WTC11 (cell line): ENCODE measurements around the gene PCDHAC2. TPM values are rescaled to one million over a fixed set of nuclear protein-coding genes. Genes with fewer than 3 reads are reported as not detected.
A peak's percentile ranks its signal among the peaks of the same experiment; 100 is the strongest.

Experiments used
- ATAC-seq: fragments of 200-7000 bp; cut with Tn5 transposase; 2 replicates; pipeline ENCODE4 v1.10.0; 2021; ENCODE audit warnings: mild to moderate bottlenecking, moderate library complexity
- CTCF ChIA-PET: fragments of 300-600 bp; sonication (Branson Sonifier 250); formaldehyde crosslinking; loops from one replicate; lab custom pipeline; 2021; ENCODE audit warnings: antibody characterized with exemption; lab: Charles Lee
- POLR2A ChIA-PET: fragments of 350-600 bp; sonication (Branson Sonifier 250); formaldehyde crosslinking; loops from one replicate; lab custom pipeline; 2021; ENCODE audit warnings: antibody characterized with exemption; lab: Charles Lee
- DNase-seq: peaks from one replicate; pipeline ENCODE4 v3.0.0; 2021; ENCODE audit warnings: low spot score
- H3K27ac Mint-ChIP-seq: 2 replicates; pipeline ENCODE4 v1.8.0; 2021; ENCODE audit warnings: mixed read lengths
- H3K27me3 Mint-ChIP-seq: 2 replicates; pipeline ENCODE4 v1.8.0; 2021; ENCODE audit warnings: low read depth, mild to moderate bottlenecking, moderate library complexity, mixed read lengths
- H3K36me3 Mint-ChIP-seq: 2 replicates; pipeline ENCODE4 v1.8.0; 2021; ENCODE audit warnings: mixed read lengths
- H3K4me1 Mint-ChIP-seq: 2 replicates; pipeline ENCODE4 v1.8.0; 2022; ENCODE audit warnings: mixed read lengths
- H3K4me3 Mint-ChIP-seq: 2 replicates; pipeline ENCODE4 v1.8.0; 2021; ENCODE audit warnings: mild to moderate bottlenecking, moderate library complexity, mixed read lengths
- H3K9me3 Mint-ChIP-seq: 2 replicates; pipeline ENCODE4 v1.8.0; 2021; ENCODE audit warnings: mixed read lengths
- GTF2I ChIP-seq: fragments of 250-450 bp; sonication (Bioruptor Pico); conservative IDR thresholded peaks from 2 replicates; pipeline ENCODE4 v1.4.0; 2021; ENCODE audit warnings: mild to moderate bottlenecking
- JUN ChIP-seq: sonication (generic); formaldehyde crosslinking; IDR thresholded peaks from 2 replicates; pipeline ENCODE4 v1.8.0; 2023; ENCODE audit warnings: mild to moderate bottlenecking, missing genetic modification reagents
- TCF7 ChIP-seq: sonication (generic); formaldehyde crosslinking; IDR thresholded peaks from 2 replicates; pipeline ENCODE4 v1.8.0; 2022; ENCODE audit warnings: mild to moderate bottlenecking, low read depth, missing genetic modification reagents, moderate library complexity
- TEAD1 ChIP-seq: sonication (generic); formaldehyde crosslinking; IDR thresholded peaks from 2 replicates; pipeline ENCODE4 v1.8.0; 2022; ENCODE audit warnings: mild to moderate bottlenecking, missing genetic modification reagents
- ZNF138 ChIP-seq: sonication (generic); formaldehyde crosslinking; conservative IDR thresholded peaks from 2 replicates; pipeline ENCODE4 v1.8.1; 2022; ENCODE audit warnings: mild to moderate bottlenecking, moderate library complexity, missing genetic modification reagents
- ZNF219 ChIP-seq: sonication (generic); formaldehyde crosslinking; IDR thresholded peaks from 2 replicates; pipeline ENCODE4 v1.8.0; 2023; ENCODE audit warnings: missing genetic modification reagents, mild to moderate bottlenecking, borderline replicate concordance
- ZNF232 ChIP-seq: sonication (generic); formaldehyde crosslinking; IDR thresholded peaks from 2 replicates; pipeline ENCODE4 v1.8.0; 2022; ENCODE audit warnings: mild to moderate bottlenecking, missing genetic modification reagents
- ZNF263 ChIP-seq: sonication (generic); formaldehyde crosslinking; IDR thresholded peaks from 2 replicates; pipeline ENCODE4 v1.8.1; 2022; ENCODE audit warnings: low read depth, mild to moderate bottlenecking, moderate library complexity, missing genetic modification reagents
- ZNF396 ChIP-seq: fragments of 250-450 bp; sonication (Bioruptor Pico); IDR thresholded peaks from 2 replicates; pipeline ENCODE4 v1.8.0; 2021; ENCODE audit warnings: mild to moderate bottlenecking, moderate library complexity, borderline replicate concordance
- ZNF423 ChIP-seq: fragments of 250-450 bp; sonication (Bioruptor Pico); IDR thresholded peaks from 2 replicates; pipeline ENCODE4 v2.1.2; 2022; ENCODE audit warnings: mild to moderate bottlenecking, moderate library complexity
- total RNA-seq: library from RNA; stranded (reverse); gene quantifications from 3 replicates; pipeline ENCODE4 v1.2.3, GENCODE V29; 2021
- TF ChIP-seq, protein P1 (sequence below): sonication (generic); formaldehyde crosslinking; IDR thresholded peaks from 2 replicates; pipeline ENCODE4 v1.8.1; 2023; ENCODE audit warnings: mild to moderate bottlenecking, moderate library complexity, missing genetic modification reagents
- TF ChIP-seq, protein P2 (sequence below): sonication (generic); formaldehyde crosslinking; IDR thresholded peaks from 2 replicates; pipeline ENCODE4 v1.8.0; 2022; ENCODE audit warnings: missing genetic modification reagents
- TF ChIP-seq, protein P3 (sequence below): sonication (generic); formaldehyde crosslinking; IDR thresholded peaks from 2 replicates; pipeline ENCODE4 v1.8.1; 2022; ENCODE audit warnings: mild to moderate bottlenecking, moderate library complexity, missing genetic modification reagents
- TF ChIP-seq, protein P4 (sequence below): sonication (generic); formaldehyde crosslinking; IDR thresholded peaks from 2 replicates; pipeline ENCODE4 v1.8.0; 2022; ENCODE audit warnings: mild to moderate bottlenecking, missing genetic modification reagents
- TF ChIP-seq, protein P5 (sequence below): fragments of 250-450 bp; sonication (Bioruptor Pico); IDR thresholded peaks from 2 replicates; pipeline ENCODE4 v1.8.0; 2021; ENCODE audit warnings: mild to moderate bottlenecking

Gene PCDHAC2
- total RNA-seq, 1 experiment from 2014 or later = 11.3 TPM

DNA sequence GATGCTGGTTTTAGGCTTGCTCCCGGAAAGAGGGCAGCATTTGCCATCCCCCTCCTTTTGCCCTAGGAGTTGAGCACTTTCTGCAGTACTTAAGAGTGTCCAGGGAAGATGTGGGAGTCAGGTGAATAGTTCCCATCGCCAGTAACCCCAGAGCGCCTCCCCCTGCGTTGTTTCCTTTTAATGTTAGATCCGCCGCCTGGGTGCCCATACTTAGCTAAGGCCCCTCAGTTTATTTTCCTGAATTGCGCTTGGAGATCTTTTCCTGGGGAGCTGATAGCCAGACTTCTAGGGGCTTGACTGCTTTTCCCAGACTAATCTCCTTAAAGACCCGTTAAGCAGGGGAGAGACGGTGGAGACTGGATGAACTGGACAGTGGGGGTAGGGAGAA lies 377 bp upstream of the PCDHAC2 start:
- no peak for DNase-seq
- peaks cover 45% of the 10 kb centered on the region for H3K4me1 Mint-ChIP-seq

DNA sequence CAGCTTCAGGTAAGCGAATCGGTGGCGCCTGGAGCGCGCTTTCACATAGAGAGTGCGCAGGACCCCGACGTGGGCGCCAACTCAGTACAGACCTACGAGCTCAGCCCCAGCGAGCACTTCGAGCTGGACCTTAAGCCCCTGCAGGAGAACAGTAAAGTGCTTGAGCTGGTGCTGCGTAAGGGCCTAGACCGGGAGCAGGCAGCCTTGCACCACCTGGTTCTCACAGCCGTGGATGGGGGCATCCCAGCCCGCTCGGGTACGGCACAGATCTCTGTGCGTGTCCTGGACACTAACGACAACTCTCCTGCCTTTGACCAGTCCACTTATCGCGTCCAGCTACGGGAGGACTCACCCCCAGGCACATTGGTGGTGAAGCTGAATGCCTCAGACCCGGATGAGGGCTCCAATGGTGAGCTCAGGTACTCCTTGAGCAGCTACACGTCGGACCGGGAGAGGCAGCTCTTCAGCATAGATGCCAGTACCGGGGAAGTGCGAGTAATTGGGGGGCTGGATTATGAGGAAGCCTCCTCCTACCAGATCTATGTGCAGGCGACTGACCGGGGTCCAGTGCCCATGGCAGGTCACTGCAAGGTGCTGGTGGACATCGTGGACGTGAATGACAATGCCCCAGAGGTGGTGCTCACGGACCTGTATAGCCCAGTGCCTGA lies 1.1 kb downstream of the PCDHAC2 start:
- CTCF ChIA-PET = interaction anchor here (0.6 to 3.8 kb wide), 23 partner anchors 11 to 181 kb away, joined by 3 to 79 read pairs (median 6); partner anchors contain the start of genes PCDHA1, PCDHA10, PCDHA11 and PCDHA12
- Mint-ChIP-seq H3K9me3 (no peaks in the 10 kb centered on the region), H3K27me3 (peaks cover 21% of the 10 kb centered on the region), H3K4me1 (peaks cover 50% of the 10 kb centered on the region), H3K4me3 (peak overlapping the region; percentile 92), H3K27ac (no peak overlapping the region)
- peak; percentile 43 for ATAC-seq
- TF ChIP-seq, protein P1, sequence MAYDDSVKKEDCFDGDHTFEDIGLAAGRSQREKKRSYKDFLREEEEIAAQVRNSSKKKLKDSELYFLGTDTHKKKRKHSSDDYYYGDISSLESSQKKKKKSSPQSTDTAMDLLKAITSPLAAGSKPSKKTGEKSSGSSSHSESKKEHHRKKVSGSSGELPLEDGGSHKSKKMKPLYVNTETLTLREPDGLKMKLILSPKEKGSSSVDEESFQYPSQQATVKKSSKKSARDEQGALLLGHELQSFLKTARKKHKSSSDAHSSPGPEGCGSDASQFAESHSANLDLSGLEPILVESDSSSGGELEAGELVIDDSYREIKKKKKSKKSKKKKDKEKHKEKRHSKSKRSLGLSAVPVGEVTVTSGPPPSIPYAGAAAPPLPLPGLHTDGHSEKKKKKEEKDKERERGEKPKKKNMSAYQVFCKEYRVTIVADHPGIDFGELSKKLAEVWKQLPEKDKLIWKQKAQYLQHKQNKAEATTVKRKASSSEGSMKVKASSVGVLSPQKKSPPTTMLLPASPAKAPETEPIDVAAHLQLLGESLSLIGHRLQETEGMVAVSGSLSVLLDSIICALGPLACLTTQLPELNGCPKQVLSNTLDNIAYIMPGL = peak; percentile 4; the same call in 1 of the 2 replicates
- TF ChIP-seq ZNF263 (CRISPR knock-in tag) (no peak), JUN (CRISPR knock-in tag) (no peak)
- TF ChIP-seq, all 79 proteins: peak for 1
- POLR2A ChIA-PET = interaction anchor here (0.8 to 2.5 kb wide), 5 partner anchors 19 to 99 kb away, joined by 3 to 30 read pairs (median 20); partner anchors contain the start of genes PCDHA11 and PCDHAC1
- H3K36me3 Mint-ChIP-seq = no peaks in the 10 kb centered on the region
- DNase-seq = peak; percentile 14

More for the DNA sequence above, 377 bp upstream of the PCDHAC2 start:
- ATAC-seq = peak; percentile 18
- ChIA-PET CTCF (interaction anchor here (1.4 to 3.8 kb wide), 16 partner anchors 19 to 129 kb away, joined by 3 to 79 read pairs (median 11); partner anchors contain the start of genes PCDHA10, PCDHA11, PCDHA12 and PCDHA8), POLR2A (interaction anchor here (2.1 to 2.5 kb wide), 4 partner anchors 20 to 75 kb away, joined by 13 to 30 read pairs (median 20); partner anchors contain the start of gene PCDHAC1)
- Mint-ChIP-seq H3K27ac (peak overlapping the region; percentile 51; the same call in 1 of the 2 replicates), H3K36me3 (no peaks in the 10 kb centered on the region), H3K27me3 (peaks cover 21% of the 10 kb centered on the region), H3K9me3 (no peaks in the 10 kb centered on the region)
- TF ChIP-seq, protein P2, sequence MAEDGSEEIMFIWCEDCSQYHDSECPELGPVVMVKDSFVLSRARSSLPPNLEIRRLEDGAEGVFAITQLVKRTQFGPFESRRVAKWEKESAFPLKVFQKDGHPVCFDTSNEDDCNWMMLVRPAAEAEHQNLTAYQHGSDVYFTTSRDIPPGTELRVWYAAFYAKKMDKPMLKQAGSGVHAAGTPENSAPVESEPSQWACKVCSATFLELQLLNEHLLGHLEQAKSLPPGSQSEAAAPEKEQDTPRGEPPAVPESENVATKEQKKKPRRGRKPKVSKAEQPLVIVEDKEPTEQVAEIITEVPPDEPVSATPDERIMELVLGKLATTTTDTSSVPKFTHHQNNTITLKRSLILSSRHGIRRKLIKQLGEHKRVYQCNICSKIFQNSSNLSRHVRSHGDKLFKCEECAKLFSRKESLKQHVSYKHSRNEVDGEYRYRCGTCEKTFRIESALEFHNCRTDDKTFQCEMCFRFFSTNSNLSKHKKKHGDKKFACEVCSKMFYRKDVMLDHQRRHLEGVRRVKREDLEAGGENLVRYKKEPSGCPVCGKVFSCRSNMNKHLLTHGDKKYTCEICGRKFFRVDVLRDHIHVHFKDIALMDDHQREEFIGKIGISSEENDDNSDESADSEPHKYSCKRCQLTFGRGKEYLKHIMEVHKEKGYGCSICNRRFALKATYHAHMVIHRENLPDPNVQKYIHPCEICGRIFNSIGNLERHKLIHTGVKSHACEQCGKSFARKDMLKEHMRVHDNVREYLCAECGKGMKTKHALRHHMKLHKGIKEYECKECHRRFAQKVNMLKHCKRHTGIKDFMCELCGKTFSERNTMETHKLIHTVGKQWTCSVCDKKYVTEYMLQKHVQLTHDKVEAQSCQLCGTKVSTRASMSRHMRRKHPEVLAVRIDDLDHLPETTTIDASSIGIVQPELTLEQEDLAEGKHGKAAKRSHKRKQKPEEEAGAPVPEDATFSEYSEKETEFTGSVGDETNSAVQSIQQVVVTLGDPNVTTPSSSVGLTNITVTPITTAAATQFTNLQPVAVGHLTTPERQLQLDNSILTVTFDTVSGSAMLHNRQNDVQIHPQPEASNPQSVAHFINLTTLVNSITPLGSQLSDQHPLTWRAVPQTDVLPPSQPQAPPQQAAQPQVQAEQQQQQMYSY = no peak
- TF ChIP-seq, protein P3, sequence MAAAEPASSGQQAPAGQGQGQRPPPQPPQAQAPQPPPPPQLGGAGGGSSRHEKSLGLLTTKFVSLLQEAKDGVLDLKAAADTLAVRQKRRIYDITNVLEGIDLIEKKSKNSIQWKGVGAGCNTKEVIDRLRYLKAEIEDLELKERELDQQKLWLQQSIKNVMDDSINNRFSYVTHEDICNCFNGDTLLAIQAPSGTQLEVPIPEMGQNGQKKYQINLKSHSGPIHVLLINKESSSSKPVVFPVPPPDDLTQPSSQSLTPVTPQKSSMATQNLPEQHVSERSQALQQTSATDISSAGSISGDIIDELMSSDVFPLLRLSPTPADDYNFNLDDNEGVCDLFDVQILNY (CRISPR knock-in tag) = 0 out of 2 replicates have a peak, but pooled peaks have one; percentile 9
- TF ChIP-seq, all 79 proteins: peak for 1
- H3K4me3 Mint-ChIP-seq = peak overlapping the region; percentile 92

DNA sequence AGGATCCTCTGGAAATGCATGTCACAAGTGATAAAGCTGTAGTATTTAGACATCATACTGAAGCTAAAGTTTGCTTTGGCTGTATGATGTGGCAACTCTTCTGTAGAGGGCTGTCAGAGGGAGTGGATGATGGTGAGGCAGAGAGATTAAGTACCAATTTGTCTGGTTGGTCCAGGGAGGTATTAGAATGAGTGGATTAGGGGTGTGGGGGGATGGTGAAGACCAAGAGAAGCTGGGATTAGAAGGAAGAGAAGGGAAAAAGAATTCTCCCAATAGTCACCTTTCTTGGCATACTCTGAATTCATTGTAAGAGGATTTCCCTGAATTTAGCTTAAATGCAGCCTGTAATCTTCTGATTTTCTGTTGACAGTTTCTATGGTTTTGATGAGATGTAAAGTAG lies 3.6 kb downstream of the PCDHAC2 start:
- Mint-ChIP-seq H3K27me3 (peaks cover 17% of the 10 kb centered on the region), H3K36me3 (no peaks in the 10 kb centered on the region), H3K4me3 (no peak overlapping the region), H3K27ac (no peak overlapping the region), H3K4me1 (peaks cover 49% of the 10 kb centered on the region), H3K9me3 (no peaks in the 10 kb centered on the region)
- ChIA-PET CTCF (interaction anchor here (1.0 to 2.3 kb wide), 3 partner anchors 44 to 114 kb away, joined by 3 to 9 read pairs (median 5); partner anchors contain the start of genes PCDHA10 and PCDHAC1), POLR2A (no interaction called here)
- no peak for DNase-seq
- TF ChIP-seq ZNF232 (CRISPR knock-in tag) (no peak), ZNF219 (no peak), ZNF396 (CRISPR knock-in tag) (no peak), GTF2I (CRISPR knock-in tag) (no peak), ZNF263 (CRISPR knock-in tag) (no peak), TEAD1 (CRISPR knock-in tag) (no peak), TCF7 (CRISPR knock-in tag) (no peak), ZNF138 (no peak), ZNF423 (CRISPR knock-in tag) (no peak)
- TF ChIP-seq, protein P3 (CRISPR knock-in tag) = no peak
- TF ChIP-seq, protein P4, sequence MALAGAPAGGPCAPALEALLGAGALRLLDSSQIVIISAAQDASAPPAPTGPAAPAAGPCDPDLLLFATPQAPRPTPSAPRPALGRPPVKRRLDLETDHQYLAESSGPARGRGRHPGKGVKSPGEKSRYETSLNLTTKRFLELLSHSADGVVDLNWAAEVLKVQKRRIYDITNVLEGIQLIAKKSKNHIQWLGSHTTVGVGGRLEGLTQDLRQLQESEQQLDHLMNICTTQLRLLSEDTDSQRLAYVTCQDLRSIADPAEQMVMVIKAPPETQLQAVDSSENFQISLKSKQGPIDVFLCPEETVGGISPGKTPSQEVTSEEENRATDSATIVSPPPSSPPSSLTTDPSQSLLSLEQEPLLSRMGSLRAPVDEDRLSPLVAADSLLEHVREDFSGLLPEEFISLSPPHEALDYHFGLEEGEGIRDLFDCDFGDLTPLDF (CRISPR knock-in tag) = no peak
- TF ChIP-seq, protein P5, sequence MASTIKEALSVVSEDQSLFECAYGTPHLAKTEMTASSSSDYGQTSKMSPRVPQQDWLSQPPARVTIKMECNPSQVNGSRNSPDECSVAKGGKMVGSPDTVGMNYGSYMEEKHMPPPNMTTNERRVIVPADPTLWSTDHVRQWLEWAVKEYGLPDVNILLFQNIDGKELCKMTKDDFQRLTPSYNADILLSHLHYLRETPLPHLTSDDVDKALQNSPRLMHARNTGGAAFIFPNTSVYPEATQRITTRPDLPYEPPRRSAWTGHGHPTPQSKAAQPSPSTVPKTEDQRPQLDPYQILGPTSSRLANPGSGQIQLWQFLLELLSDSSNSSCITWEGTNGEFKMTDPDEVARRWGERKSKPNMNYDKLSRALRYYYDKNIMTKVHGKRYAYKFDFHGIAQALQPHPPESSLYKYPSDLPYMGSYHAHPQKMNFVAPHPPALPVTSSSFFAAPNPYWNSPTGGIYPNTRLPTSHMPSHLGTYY = no peak
- ATAC-seq = no peak
